NCI-H1436 treated with DMSO at 0.1 percent for 48 hours (cell line): ENCODE data around the gene BGN.

Experiments
- DNase-seq: peaks from one replicate; lab custom pipeline; 2025; lab: John Stamatoyannopoulos, UW

BGN gene

GRCh38 chrX:153526801-153527200 is 32.0 kb downstream of the BGN start:
- DNase-seq = no peak

GRCh38 chrX:153527208-153527607 is 32.4 kb downstream of the BGN start:
- DNase-seq = peak; percentile 70

GRCh38 chrX:153530411-153531129 is 35.8 kb downstream of the BGN start:
- DNase-seq = peak; percentile 5

DNA sequence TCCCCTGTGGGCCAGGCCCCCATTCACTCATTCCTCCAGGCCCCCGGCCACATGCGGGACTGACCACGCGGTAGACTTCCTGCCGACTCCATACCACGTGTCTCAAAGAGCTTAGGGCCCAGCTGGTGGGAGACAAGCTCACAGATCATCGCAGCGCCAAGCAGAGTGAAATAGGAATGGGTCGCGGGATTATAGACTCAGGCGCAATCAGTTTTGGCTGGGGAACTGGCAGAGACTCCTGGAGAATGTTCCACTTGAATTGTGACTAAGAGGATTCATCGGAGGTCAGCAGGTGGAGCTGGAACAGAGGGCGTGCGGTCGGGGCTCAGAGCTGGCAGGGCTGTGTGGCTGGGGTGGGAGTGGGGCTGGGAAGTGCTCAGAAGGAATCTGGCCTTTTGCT is 38.3 kb downstream of the BGN start:
- DNase-seq = no peak

DNA sequence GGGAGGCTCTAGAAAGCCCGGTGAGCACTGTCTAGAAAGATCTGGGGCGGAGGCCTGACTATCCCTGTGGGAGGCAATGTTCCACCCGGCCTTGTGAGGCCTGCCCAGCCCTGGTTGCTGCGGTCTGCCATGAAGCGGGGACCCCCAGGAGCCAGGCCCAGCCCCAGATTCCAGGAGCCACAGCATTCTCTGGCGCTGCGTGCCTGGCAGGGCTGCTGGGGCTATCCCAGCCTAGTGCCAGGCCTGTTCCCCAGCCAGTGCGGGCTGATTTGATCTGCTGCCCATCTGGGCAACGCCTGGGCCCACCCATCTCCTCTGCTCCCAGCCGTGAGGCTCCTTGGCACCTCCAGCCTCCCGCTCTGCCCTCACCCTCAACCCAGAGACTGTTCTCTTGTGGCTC is 42.3 kb downstream of the BGN start:
- DNase-seq = no peak

DNA sequence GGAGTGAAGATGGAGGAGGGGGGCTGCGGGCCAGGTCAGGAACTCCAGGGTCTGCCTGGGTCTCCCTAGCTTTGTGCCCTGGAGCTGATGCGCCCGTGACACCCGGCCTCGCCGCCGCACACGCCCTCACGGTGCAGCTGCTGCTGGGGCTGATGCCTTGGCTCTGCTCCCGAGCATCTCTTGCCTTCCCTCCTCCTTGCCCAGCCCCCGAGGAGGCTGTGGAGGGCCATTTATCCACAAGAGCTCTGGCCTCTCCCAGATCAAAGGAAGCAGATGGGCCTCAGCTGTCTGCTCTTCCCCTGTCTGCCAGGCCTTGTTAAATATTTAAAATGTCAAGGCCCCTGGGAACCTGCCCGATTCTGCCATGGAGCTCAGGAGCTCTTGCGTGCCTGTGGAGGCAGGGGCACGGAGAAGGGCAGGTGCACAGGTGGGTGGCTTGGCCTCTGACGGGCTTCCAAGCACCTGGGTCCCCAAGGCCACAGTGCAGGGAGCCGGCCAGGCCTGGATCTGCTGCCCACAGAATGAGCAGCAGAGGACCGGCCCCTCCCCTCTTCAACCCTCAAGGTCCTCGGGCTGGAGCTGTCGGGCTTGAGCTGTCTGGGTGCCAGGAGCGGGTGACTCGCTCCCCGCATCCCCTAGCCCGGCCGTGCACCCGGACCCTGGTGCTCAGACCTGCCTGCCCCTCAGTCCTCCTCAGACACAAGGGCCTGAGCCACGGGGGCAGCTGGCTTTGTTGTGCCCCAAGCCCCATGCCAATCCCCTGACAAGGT is 42.9 kb downstream of the BGN start:
- DNase-seq = peak; percentile 11

DNA sequence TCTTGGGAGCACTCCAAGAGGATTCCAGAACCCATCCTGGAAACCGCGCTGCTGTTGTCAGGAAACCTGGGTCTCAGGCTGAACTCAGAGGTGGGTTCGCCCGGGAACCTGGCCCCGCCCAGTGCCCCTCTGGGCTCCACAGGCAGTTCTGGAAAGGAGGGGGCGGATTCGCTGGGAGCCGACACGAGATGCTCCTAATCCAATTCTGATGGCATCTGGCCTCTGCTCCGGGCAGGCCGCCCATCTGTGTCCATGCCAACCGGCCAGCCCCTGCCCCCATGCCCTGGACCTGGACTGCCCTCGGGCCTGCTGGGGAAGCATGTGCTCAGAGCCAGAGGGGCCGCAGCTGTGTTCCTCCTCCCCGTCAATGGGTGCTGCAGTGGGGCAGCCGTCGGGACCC is 43.6 kb downstream of the BGN start:
- DNase-seq = no peak

GRCh38 chrX:153539171-153539978 is 44.6 kb downstream of the BGN start:
- no peak for DNase-seq

GRCh38 chrX:153539979-153540358 is 45.2 kb downstream of the BGN start:
- no peak for DNase-seq

- no peak for DNase-seq
Measured at GRCh38 chrX:153544727-153545126, 49.9 kb downstream of the BGN start.

- DNase-seq = no peak
Measured at GRCh38 chrX:153546386-153546785, 51.6 kb downstream of the BGN start.

DNA sequence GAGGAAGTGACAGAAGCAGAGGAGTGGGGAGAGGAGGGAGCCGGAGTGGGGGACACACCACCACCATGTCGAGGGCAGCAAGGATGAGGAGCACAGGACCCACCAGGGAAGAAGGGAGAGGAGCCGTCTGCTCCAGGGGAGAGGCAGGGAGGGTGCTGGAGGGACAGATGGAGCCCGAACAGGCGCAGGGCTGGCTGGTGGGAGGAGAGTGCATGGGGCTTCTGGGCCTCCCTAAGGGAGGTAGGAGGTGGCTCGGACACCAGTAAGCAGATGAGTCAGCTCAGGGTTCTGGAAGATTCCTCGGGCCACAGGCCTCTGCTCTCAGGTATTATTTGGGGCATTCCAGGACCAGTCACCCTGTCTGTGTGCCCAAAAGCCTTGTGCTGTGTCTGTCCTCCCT is 52.4 kb downstream of the BGN start:
- DNase-seq = no peak

- no peak for DNase-seq
Measured at GRCh38 chrX:153549231-153549630, 54.5 kb downstream of the BGN start.

DNA sequence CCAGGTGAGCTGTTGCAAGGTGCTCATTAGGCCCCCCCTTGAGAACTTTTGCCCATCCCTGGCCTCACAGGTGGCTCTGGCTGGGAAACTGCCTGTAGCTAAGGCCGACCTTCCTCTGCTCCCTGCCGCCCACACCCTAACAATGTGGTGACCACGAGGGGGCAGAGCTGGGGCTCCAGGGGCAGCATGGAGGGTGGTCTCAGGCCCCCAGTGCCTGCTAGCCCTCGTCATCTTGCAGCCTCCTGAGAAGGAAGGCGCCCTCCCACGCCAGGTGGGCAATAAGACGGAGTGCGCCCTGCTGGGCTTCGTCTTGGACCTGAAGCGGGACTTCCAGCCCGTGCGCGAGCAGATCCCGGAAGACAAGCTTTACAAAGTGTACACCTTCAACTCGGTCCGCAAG is 55.0 kb downstream of the BGN start:
- no peak for DNase-seq

GRCh38 chrX:153551135-153551534 is 56.4 kb downstream of the BGN start:
- DNase-seq = no peak

DNA sequence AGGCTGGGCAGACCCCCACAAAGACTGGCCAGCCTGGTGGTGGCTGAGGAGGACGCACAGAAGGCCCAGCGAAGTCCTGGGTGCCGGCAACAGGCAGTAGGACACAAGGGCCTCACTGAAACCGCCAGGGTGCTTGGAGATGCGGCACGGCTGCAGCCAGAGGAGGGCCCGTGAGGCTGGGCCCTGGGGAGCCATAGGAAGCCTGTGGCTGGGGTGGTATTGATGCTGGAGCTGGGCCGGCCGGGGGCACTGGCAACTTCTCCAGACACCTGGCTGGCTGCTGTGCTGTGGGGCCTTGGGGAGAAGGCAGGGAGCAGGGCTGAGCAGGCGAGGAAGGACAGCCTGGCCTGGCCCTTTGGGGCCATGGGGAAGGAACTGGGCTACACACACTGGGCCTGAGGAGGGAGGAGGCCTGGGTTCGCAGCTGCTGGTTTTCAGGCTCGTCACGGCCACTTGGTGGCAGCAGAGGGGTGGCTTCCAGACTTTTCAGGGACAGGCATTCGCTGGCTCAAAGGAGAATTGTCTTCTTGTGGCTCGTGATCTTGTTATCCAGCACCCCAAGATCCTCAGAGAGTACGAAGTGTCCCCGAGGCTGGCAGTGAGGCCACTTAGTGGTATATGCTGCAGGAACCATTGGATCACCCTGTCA is 59.9 kb downstream of the BGN start:
- no peak for DNase-seq

DNA sequence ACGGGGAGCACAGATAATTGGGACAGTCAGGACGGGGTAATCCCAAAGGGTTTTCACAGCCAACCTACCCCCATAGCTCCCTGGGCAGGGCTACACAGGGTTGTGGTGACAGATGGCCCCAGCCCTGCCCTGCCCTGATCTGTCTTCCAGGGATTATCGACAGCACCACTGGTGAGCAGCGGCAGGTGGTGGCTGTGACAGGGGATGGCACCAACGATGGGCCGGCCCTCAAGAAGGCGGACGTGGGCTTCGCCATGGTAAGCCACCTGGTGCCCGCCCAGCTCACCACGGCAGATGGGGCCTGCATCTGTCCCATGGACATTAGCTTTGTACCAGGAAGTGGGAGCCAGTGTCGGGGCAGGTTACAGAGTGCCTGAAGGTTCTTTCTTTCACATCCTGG is 62.0 kb downstream of the BGN start:
- no peak for DNase-seq

GRCh38 chrX:153557618-153558355 is 63.0 kb downstream of the BGN start:
- DNase-seq = no peak
